WTC11 (cell line): ENCODE data around the gene CETP.

Experiments
- ATF6 ChIP-seq: sonication (generic); formaldehyde crosslinking; IDR thresholded peaks from 2 replicates; pipeline ENCODE4 v1.8.1; 2023; ENCODE audit warnings: mild to moderate bottlenecking, missing genetic modification reagents
- ETV6 ChIP-seq: sonication (generic); formaldehyde crosslinking; IDR thresholded peaks from 2 replicates; pipeline ENCODE4 v1.8.1; 2022; ENCODE audit warnings: mild to moderate bottlenecking, missing genetic modification reagents
- FOXJ3 ChIP-seq: sonication (generic); formaldehyde crosslinking; IDR thresholded peaks from 2 replicates; pipeline ENCODE4 v1.9.0; 2021; ENCODE audit warnings: missing genetic modification reagents, mild to moderate bottlenecking, borderline replicate concordance
- IRF1 ChIP-seq: sonication (generic); formaldehyde crosslinking; IDR thresholded peaks from 2 replicates; pipeline ENCODE4 v1.8.0; 2023; ENCODE audit warnings: missing genetic modification reagents
- MAX ChIP-seq: sonication (generic); formaldehyde crosslinking; IDR thresholded peaks from 2 replicates; pipeline ENCODE4 v1.8.0; 2022; ENCODE audit warnings: mild to moderate bottlenecking, missing genetic modification reagents
- TF ChIP-seq, protein P1 (sequence below): fragments of 200-600 bp; IDR thresholded peaks from 2 replicates; pipeline ENCODE4 v1.8.0; 2022; ENCODE audit warnings: antibody characterized with exemption
- TF ChIP-seq, protein P2 (sequence below): sonication (generic); formaldehyde crosslinking; conservative IDR thresholded peaks from 2 replicates; pipeline ENCODE4 v1.8.1; 2022; ENCODE audit warnings: mild to moderate bottlenecking, missing genetic modification reagents
- TF ChIP-seq, protein P3 (sequence below): sonication (generic); formaldehyde crosslinking; IDR thresholded peaks from 2 replicates; pipeline ENCODE4 v1.8.0; 2022; ENCODE audit warnings: mild to moderate bottlenecking, missing genetic modification reagents

DNA sequence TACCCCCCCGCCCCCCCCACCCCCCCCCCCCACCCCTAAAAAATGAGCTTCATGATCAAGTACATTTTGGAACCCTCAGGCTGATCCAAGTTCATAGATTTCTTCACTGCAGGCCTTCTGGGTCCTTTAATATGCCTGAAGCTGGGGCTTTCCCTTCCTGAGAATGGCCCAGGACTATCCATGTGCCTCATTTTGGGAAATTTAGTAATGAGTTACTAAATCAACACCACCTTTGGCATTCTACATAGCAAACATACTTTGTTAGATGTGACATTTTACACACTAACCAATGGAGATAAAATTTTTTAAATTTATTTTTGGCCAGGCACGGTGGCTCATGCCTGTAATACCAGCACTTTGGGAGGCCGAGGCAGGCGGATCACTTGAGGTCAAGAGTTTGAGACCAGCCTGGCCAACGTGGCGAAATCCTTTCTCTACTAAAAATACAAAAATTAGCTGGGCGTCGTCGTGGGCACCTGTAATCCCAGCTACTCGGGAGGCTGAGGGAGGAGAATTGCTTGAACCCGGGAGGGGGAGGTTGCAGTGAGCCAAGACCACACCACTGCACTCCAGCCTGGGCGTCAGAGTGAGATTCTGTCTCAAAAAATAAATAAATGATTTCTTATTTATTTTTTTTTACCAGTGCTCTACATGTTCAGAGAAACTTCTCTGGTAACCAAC, 15.8 kb upstream of the CETP start:
- TF ChIP-seq, protein P1, sequence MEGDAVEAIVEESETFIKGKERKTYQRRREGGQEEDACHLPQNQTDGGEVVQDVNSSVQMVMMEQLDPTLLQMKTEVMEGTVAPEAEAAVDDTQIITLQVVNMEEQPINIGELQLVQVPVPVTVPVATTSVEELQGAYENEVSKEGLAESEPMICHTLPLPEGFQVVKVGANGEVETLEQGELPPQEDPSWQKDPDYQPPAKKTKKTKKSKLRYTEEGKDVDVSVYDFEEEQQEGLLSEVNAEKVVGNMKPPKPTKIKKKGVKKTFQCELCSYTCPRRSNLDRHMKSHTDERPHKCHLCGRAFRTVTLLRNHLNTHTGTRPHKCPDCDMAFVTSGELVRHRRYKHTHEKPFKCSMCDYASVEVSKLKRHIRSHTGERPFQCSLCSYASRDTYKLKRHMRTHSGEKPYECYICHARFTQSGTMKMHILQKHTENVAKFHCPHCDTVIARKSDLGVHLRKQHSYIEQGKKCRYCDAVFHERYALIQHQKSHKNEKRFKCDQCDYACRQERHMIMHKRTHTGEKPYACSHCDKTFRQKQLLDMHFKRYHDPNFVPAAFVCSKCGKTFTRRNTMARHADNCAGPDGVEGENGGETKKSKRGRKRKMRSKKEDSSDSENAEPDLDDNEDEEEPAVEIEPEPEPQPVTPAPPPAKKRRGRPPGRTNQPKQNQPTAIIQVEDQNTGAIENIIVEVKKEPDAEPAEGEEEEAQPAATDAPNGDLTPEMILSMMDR: no peak
- TF ChIP-seq FOXJ3 (CRISPR knock-in tag) (no peak), IRF1 (CRISPR knock-in tag) (no peak), ETV6 (CRISPR knock-in tag) (no peak), ATF6 (CRISPR knock-in tag) (no peak), MAX (no peak)
- TF ChIP-seq, protein P2, sequence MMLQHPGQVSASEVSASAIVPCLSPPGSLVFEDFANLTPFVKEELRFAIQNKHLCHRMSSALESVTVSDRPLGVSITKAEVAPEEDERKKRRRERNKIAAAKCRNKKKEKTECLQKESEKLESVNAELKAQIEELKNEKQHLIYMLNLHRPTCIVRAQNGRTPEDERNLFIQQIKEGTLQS (CRISPR knock-in tag): no peak
- TF ChIP-seq, protein P3, sequence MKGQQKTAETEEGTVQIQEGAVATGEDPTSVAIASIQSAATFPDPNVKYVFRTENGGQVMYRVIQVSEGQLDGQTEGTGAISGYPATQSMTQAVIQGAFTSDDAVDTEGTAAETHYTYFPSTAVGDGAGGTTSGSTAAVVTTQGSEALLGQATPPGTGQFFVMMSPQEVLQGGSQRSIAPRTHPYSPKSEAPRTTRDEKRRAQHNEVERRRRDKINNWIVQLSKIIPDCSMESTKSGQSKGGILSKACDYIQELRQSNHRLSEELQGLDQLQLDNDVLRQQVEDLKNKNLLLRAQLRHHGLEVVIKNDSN (CRISPR knock-in tag): no peak
